ENCODE measurements around the gene PCDH7.

PCDH7 gene, protein sequence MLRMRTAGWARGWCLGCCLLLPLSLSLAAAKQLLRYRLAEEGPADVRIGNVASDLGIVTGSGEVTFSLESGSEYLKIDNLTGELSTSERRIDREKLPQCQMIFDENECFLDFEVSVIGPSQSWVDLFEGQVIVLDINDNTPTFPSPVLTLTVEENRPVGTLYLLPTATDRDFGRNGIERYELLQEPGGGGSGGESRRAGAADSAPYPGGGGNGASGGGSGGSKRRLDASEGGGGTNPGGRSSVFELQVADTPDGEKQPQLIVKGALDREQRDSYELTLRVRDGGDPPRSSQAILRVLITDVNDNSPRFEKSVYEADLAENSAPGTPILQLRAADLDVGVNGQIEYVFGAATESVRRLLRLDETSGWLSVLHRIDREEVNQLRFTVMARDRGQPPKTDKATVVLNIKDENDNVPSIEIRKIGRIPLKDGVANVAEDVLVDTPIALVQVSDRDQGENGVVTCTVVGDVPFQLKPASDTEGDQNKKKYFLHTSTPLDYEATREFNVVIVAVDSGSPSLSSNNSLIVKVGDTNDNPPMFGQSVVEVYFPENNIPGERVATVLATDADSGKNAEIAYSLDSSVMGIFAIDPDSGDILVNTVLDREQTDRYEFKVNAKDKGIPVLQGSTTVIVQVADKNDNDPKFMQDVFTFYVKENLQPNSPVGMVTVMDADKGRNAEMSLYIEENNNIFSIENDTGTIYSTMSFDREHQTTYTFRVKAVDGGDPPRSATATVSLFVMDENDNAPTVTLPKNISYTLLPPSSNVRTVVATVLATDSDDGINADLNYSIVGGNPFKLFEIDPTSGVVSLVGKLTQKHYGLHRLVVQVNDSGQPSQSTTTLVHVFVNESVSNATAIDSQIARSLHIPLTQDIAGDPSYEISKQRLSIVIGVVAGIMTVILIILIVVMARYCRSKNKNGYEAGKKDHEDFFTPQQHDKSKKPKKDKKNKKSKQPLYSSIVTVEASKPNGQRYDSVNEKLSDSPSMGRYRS (N-terminal part only)

DNA sequence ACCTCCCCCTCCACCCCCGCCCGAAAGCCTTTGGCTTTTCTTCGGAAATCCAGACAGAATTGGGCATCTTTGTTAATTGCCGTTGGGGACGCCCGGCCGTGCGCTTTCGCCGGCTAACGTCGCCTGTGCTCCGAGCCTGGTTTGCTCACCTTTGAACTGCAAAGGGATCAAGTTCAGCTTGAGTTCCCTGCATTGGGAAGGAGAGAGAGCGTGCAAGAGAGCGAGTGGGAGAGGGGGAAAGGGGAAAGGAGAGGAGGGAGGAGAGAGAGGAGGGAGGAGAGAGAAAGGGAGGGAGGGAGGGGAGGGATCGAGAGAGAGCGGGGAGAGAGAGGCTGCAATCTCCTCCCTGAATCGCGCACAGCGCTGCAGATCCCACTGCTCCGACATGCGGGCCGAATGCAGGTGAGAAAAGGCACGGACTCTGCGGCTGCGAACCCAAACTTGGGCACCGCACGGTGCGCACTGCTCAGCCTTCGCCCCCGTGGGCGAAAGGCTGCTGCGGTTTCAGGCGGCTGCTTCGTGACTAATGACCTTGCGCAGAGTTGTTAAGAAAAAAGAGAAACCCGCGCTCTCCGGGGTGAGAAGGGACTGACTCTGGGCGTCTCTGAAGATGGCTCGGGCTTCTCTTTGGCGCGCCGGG, at the start of gene PCDH7:
Gene PCDH7, plus strand, starts transcription at position 349 of the 640 bp plus-strand sequence. CDS start 1,054 bp downstream, outside the sequence.
- in situ Hi-C loops (cut with HindIII; ENCODE audit: low pct_ligation_motif_present, low pct_unique_long_range_greater_than_20kb, low sequenced_read_pairs) = no loop called here
- peak; percentile 48 for DNase-seq

DNA sequence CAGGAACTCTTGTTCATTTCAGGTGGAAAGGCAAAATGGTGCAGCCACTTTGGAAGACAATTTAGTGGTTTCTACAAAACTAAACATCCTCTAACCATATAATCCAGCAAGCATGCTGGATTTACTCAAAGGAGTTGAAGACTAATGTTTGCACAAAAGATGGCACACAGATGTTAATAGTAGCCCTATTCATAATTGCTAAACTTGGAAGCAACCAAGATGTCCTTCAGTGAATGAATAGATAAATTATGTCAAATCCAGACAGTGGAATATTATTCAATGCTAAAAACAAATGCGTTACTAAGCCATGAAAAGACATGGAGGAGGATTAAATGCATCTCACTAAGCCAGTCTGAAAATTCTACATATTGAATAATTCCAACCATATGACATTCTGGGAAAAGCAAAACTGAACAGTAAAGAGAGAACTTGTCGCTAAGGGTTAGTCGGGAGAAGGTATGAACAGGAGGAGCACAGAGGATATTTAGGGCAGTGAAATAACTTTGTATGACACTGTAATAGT, 48.2 kb upstream of the PCDH7 start:
- no peak for DNase-seq
- in situ Hi-C loops (cut with HindIII; ENCODE audit: low pct_ligation_motif_present, low pct_unique_long_range_greater_than_20kb, low sequenced_read_pairs) = no loop called here

DNA sequence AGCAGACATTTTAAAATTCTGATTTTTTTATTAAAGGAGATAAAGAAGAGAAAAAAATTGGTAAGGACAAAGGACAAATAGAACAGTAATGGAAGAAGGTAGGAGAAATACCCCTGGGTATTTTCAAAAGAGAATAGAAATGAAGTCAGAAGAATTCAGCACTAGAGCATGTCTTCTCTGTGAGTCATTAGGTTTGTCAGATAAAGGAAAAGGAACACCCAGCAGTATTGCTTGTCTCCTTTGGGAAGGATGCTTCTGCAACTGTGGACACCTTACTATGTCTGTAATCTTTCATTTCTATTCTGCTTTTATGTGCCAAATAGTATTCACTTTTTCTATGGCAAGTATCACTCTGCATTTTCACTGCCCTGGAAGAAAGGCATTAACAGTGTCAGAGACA, 24.0 kb upstream of the PCDH7 start:
- no peak for DNase-seq
- in situ Hi-C loops (cut with HindIII; ENCODE audit: low pct_ligation_motif_present, low pct_unique_long_range_greater_than_20kb, low sequenced_read_pairs) = no loop called here

DNA sequence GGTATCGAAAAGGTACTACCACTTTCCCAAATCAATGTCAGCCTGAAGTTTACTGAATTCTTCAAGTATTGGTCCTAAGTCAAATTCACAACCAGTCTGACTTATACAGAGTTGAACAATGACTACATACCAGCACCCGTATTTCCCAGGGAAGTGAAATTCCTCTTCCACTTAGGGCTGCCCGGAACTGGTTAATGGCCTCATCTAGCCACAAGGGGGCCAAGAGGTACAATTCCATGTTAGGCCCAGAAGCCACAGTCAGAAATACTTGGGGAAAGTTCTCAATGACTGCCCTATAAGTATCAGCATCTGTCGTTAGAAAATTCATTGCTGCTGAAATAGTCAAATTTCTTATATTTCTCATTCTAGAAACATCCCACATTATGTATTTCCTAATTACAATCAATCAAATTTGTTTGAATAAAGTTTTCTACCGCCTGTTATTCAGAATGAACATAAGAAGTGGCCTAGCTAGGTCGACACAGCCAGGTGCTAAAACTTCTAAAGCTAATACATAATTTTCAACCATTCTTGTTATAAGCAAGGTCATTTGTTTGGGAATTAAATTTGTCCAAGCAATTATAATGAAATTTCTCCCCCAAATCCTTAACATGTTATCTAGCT, 5.6 kb upstream of the PCDH7 start:
- DNase-seq = peak; percentile 60
- in situ Hi-C loops (cut with HindIII; ENCODE audit: low pct_ligation_motif_present, low pct_unique_long_range_greater_than_20kb, low sequenced_read_pairs) = no loop called here

DNA sequence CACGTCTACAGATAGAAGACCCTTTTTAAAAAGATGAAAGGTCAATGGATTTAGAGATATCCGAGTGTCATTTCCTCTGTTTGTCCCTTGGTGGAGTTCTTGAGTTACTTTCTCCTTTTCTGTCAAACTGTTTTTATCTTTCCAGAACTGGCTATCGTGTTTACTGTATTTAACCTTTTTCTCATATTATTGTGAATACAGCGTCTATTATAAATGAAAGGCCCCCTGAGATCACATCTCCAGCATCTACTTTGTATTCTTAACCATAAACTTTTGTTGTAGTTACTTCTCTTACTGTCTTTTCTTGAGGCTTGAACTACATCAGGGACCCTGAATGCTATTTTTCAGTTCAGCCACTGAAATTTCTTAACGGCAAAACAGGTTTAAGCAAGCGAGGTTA, 4.0 kb upstream of the PCDH7 start:
- DNase-seq = peak; percentile 55
- in situ Hi-C loops (cut with HindIII; ENCODE audit: low pct_ligation_motif_present, low pct_unique_long_range_greater_than_20kb, low sequenced_read_pairs) = no loop called here

DNA sequence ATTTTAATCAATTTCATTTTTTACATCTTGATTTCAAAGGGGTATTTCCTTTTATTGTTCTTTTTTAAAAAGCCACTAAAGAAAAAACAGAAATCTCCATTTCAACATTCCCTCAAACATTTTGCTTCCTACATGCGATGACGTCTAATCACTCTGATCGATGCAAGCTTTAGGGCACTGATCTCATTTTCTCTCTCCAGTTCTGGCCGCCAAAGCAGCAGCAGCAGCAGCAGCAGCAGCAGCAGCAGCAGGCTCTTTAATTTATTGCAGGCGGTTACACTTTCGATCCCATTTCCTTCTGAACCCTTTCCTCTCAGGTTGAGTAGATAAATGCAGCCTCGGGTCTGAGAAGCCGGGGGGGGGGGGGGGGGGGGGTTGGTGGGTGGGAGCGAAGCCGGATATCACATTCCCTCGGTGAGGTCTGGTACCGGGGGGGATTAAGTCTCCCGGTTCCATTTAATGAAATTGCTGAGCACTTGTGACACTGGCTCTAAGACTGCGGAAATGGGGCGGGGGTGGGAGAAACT, 3.4 kb upstream of the PCDH7 start:
- in situ Hi-C loops (cut with HindIII; ENCODE audit: low pct_ligation_motif_present, low pct_unique_long_range_greater_than_20kb, low sequenced_read_pairs) = no loop called here

DNA sequence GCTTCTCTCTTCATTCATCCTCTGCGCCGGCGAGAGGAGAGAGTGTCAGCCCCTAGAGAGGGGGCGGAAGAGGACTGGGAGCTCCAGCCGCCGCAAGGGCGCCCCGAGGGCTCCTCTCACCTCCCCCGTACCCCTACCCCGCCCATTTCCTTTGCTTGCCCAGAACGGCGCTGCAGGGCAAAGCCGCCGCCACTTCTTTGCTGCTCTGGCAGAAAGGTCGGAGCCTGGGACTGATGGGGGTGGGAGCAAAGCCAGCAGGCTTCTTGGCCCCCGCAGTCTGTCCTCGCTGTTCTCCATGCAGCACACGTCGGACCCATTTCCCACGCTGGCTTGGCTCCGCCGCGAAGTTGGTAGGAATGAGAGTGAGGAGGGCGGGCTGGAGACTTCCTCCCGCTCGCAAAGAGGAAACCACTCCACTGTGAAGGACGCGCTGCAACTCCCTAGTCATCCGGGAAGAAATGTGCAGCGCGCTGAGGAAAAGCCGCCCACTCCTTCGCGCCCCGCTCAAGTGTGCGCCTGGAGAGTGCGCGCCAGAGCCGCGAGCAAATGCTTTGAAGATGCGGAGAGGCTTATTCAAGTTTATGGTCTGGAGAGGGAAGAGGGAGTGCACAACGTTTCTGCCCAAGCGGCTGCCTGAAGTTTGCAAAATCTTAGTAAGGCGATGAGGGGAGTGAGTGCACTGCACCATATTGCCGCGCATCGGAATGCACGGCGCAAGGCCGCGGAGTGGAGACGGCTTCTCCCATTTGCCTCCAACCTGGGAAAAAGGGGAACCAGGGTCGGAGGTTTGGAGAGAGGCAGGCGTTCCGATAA, 2.8 kb upstream of the PCDH7 start:
- in situ Hi-C loops (cut with HindIII; ENCODE audit: low pct_ligation_motif_present, low pct_unique_long_range_greater_than_20kb, low sequenced_read_pairs) = no loop called here
- DNase-seq = peak; percentile 60

More for the DNA sequence above, 3.4 kb upstream of the PCDH7 start:
- peak; percentile 38 for DNase-seq

DNA sequence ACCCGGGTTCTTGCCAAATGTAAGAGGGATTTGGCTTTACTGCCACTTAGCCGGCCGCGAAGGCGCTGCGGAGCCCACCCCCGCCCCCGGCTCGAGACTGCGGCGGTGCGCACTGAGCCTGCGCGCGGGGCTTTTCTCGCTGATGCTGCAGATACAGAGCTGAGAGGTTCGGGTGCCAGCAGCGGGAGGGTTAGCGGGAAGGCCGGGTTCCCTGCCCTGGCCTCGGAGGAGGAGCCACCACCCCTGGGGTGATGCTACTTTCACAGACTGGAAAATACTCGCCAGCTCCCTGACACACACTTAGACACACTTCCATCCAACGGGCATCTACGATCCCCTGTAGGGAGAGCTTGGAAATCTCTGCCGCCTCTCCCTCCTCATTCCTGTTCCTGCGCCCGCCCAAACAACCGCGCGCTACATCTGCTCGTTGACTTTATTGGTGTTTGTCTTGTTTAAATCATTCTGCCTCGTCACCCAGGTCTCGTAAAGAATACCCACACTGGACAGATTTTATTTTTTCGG, 2.1 kb upstream of the PCDH7 start:
- in situ Hi-C loops (cut with HindIII; ENCODE audit: low pct_ligation_motif_present, low pct_unique_long_range_greater_than_20kb, low sequenced_read_pairs) = no loop called here
- DNase-seq = peak; percentile 42

DNA sequence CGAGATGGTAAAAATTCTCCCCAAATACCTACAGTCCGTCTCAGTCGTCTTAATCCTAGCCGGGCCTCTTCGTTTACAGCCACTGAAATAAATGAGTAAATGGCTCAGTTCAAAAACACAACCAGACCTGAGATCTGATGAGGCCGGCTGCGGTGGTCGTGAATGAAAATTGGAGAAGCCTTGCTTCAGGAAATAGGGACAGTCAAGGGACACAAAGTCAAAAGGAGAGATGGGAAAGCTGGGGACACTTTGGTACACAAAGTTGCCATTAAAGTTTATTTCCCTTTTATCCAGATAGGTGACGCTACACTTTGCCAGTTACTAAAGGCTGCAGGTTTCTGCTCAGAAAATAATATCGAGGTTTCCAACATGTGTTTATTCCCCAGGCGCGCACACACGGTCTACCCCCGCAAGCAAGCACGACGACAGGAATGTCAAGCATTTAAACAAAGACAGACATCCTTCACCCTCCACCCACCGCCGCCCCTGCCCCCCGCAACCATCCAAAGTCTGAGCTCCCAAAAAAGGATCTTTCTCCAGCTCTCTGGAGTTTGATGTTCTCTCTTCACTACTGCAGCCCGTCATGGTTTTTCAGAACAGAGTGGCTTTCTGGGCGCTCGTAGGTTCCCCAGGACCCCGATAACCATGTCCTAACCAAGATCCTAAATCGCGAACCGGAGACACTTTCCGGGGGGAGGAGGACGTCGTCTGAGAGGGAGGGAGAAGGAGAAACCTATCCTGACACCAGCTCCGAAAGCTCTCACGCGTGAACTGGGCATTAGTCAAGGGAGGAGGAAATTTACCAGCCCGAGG, 1.3 kb upstream of the PCDH7 start:
- in situ Hi-C loops (cut with HindIII; ENCODE audit: low pct_ligation_motif_present, low pct_unique_long_range_greater_than_20kb, low sequenced_read_pairs) = no loop called here
- peak; percentile 37 for DNase-seq

DNA sequence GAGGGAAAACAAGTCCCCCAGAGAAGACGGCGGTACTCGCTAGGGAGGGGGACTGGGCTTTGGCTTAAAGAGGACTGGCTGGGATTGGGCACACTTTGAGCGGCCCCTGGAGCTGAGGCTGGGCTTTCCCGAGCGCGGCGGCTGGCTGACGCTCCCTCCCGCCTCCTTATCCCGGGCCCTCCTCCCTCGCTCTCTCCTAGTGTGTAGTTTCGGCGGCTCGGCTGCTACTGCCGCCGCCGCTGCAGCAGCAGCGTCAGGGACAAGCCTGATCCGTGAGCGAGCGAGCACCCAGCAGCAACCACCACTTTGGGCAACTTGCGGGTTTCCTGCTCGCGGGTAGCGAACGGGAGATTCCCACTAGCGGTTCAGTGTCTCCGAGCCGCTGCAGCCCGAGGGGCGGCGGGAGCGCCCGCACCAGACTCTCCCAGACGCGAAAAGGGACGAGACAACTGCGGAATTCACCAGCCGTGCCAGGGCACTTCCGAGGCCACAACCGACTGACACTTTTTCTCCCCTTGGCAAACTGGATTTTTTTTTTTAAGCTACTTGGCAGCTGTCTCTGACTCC, 632 bp upstream of the PCDH7 start:
- peak; percentile 51 for DNase-seq
- in situ Hi-C loops (cut with HindIII; ENCODE audit: low pct_ligation_motif_present, low pct_unique_long_range_greater_than_20kb, low sequenced_read_pairs) = no loop called here

DNA sequence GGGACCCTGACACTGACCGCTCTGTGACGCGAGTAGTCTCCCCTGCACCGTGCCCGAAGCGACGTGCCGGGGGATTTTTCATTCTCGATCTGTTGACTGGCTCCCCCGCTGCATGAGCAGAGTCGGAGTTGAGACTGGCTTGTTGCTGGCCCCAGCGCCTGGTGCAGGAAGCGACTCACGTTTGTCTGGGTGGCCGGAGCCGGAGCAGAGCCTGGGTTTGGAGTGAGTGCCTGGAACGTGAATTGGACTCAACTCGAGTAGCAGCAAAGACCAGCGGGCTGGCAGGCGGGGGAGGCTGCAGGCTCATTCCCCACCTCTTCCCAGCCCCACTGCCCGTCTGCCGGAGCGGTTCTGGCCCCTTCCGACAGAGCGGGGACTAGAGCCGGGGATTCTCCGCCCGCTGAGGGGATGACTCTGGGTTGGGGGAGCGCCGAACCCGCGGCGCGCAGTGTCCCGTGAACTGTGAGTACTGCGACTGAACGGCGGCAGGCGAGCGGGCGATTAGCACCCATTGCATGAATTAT, 554 bp downstream of the PCDH7 start:
- in situ Hi-C loops (cut with HindIII; ENCODE audit: low pct_ligation_motif_present, low pct_unique_long_range_greater_than_20kb, low sequenced_read_pairs) = no loop called here
- peak; percentile 26 for DNase-seq

DNA sequence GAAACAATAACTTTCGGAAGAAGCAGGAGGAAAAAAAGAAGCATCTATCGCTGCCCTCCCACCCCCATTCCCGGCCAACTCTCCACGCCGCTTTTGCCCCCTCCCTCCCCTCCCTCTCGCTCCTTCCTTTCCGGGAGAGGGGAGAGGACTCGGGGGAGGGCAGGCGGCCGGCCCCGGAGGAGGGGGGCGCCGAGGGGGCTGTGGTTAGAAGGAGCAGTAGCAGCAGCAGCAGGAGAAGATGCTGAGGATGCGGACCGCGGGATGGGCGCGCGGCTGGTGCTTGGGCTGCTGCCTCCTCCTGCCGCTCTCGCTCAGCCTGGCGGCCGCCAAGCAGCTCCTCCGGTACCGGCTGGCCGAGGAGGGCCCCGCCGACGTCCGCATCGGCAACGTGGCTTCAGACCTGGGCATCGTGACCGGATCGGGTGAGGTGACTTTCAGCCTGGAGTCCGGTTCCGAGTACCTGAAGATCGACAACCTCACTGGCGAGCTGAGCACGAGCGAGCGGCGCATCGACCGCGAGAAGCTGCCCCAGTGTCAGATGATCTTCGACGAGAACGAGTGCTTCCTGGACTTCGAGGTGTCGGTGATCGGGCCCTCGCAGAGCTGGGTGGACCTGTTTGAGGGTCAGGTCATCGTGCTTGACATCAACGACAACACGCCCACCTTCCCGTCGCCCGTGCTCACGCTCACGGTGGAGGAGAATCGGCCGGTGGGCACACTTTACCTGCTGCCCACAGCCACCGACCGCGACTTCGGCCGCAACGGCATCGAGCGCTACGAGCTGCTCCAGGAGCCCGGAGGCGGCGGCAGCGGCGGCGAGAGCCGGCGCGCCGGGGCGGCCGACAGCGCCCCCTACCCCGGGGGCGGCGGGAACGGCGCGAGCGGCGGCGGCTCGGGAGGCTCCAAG, 1.3 kb downstream of the PCDH7 start:
- in situ Hi-C loops (cut with HindIII; ENCODE audit: low pct_ligation_motif_present, low pct_unique_long_range_greater_than_20kb, low sequenced_read_pairs) = no loop called here
- no peak for DNase-seq

DNA sequence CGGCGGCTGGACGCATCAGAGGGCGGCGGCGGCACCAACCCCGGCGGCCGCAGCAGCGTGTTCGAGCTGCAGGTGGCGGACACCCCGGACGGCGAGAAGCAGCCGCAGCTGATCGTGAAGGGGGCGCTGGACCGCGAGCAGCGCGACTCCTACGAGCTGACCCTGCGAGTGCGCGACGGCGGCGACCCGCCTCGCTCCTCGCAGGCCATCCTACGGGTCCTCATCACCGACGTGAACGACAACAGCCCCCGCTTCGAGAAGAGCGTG, 1.9 kb downstream of the PCDH7 start:
- DNase-seq = no peak
- in situ Hi-C loops (cut with HindIII; ENCODE audit: low pct_ligation_motif_present, low pct_unique_long_range_greater_than_20kb, low sequenced_read_pairs) = no loop called here

DNA sequence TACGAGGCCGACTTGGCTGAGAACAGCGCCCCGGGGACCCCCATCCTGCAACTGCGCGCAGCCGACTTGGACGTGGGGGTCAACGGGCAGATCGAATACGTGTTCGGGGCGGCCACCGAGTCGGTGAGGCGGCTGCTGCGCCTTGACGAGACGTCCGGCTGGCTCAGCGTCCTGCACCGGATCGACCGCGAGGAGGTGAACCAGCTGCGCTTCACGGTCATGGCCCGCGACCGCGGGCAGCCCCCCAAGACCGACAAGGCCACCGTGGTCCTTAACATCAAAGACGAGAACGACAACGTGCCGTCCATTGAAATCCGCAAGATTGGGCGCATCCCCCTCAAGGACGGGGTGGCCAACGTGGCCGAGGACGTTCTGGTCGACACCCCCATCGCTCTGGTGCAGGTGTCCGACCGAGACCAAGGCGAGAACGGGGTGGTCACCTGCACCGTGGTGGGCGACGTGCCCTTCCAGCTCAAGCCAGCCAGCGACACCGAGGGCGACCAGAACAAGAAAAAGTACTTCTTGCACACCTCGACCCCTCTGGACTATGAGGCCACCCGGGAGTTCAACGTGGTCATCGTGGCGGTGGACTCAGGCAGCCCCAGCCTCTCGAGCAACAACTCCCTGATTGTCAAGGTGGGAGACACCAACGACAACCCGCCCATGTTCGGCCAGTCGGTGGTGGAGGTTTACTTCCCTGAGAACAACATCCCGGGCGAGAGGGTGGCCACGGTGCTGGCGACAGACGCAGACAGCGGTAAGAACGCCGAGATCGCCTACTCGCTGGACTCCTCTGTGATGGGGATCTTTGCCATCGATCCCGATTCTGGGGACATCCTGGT, 2.4 kb downstream of the PCDH7 start:
- in situ Hi-C loops (cut with HindIII; ENCODE audit: low pct_ligation_motif_present, low pct_unique_long_range_greater_than_20kb, low sequenced_read_pairs) = no loop called here
- DNase-seq = no peak
